Stimulated activated CD4-positive, alpha-beta T cell treated with anti-CD3 and anti-CD28 coated beads, Interleukin-1b, Interleukin-23, amount 100 ng/mL, for 24 hours (primary cell): ENCODE results near the gene MYBPH.

Experiments
- DNase-seq, 4 experiments: peaks; one replicate each; pipeline ENCODE4 v3.0.0-alpha.2; 2020; ENCODE audit warnings: low read depth in 4 of 4, low spot score in 1 of 4

MYBPH gene

DNA sequence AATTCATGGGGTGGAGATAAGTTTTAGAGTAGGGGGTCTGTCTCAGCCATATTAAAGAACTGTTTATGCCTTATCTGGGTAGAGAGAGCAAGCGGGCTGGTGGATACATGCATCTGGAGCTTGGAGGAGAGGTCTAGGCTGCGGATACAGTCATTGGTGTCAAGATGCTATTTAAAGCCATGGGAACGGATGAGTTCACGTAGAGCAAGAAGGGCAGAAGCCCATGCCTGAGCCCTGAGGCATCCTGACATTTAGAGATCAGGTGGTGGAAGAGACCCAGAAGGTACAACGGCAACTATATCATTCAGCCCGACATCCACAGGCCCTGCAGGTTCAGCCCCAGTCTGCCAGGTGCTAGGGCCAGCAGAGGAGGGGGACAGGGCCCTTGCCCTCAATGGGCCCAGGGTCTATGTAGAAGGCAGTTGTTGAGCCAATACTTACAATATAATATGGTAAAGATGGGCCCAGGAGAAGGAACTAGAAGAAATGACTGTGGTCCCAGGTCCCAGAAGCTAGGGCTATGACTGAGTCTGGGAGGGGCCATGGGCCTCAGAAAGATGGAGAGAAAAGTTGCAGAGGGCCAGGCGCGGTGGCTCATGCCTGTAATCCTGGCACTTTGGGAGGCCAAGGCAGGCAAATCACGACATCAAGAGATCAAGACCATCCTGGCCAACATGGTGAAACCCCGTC lies 26.0 kb upstream of the MYBPH start:
- no peak for DNase-seq

DNA sequence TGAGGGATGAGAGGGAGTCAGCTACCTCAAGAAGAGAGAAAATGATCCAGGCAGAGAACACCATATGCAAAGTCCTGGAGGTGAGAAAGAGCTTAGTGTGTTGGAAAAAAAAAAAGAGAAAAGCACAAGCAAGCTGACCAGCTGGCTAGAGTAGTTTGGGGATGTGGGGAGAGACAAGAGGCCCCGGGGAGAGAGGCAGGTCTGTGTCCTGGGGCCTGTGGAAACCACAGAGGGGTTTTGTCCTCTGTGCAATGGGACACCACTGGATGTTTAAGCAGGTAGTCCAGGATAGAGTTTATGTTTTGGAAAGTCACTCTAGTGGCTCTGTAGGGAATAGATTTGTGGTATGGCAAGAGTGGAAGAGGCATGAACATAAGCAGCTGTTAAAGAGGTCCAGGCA lies 25.3 kb upstream of the MYBPH start:
- no peak for DNase-seq

DNA sequence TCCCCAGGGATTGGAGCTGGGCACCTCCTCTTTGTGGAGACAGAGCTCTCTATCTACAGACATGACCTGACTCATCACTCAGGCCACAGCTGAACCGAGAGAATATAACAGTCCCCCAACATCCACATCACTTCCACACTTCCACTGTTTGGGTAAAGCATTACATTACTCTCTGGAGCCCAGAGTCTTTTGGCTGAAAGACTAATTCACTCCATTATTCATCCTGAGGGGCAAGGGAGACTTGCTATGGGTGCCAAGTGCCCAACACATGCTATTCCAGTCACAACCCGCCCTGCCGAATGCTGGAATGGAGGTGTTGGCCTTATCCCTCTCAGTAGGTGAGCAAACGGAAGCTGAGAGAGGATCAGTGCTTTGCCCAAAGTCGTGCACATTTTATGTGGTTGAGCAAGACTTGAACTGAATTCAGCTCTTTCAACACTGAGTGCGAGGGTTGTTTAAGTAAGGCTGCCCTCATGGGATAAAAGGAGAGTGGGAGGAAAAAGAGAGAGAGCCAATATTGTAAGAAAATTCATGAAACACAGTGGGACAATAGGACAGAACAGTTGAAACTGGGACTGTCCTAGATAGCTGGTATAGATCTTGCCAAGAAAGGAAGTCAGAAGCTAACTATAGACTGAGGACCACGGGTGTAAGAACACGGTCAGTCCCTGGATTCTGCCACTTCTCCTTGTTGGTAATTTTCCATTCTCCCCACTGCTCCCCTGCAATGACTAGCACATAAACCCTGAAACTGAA lies 24.4 kb upstream of the MYBPH start:
- DNase-seq, result no peak

DNA sequence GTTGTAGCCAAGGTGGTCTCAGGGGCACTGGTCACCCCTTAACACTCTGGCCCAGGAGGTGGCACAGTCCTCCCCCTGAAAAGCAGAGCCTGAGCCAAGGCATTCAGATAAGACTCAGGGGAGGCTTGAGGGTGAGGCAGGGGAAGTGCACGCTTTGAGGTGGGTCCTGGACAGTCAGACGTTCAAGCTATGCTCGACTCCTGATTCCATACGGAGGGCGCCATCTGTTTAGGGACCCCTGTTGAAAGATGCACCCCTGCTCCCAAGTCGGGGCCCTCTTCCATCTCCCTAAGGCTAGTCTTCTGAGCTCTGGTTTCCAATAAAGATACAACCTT lies 23.8 kb upstream of the MYBPH start:
- no peak for DNase-seq

DNA sequence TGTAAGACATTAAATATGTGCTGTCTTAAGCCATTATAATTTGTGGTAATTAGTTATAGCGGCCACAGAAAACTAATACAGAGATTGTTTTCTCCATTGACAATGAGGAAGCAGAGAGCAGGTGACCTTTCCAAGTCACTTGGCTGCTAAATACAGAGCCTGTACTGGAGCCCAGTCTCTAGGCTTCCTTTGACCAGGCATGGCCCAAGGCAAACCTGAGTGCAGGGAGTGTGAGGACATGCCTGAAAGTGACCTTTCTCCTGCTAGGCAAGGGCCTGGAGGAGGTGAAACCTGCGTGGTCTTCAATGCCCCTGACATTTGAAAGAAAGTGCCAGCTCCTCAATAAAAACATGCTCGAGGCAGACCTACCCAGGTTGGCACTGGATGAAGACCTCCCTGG lies 23.4 kb upstream of the MYBPH start:
- no peak for DNase-seq

DNA sequence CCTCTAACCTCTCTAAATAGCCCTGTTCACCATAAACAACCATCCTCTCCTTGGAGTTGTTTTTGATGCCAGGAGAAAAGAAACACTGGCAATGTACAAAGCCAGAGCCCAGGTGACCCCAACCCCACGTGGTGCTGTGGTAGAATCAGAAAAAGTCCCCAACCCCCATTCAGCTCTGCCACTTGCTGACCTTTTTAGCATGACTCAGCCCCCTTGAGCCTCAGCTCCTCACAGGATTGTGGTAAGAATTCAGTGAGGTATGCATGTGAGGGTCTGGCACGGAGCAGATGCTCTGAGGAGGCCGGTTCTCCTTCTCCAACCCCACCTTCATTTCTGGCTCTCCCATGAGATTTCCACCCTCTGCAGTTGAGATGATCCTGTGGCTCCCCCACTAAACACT lies 22.0 kb upstream of the MYBPH start:
- no peak for DNase-seq

DNA sequence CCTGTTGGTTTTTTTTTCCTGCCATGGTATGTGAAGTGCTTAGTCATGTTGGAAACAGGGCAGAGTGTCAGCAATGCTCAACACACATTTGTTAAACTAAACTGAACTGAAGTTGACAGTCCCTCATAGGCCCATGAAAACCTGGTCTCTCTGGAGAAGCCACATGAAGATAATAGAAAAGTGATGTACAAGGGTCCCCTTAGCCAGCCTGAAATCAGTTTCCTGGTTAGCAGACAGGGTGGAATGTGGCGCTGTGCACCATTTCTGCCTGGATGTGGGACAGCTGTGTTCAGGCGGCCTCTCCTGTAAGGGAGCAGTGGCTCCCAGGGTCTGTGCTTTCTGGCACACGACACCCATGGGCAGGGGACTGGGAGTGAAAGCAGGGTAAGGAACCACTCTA lies 20.7 kb upstream of the MYBPH start:
- DNase-seq, result no peak

DNA sequence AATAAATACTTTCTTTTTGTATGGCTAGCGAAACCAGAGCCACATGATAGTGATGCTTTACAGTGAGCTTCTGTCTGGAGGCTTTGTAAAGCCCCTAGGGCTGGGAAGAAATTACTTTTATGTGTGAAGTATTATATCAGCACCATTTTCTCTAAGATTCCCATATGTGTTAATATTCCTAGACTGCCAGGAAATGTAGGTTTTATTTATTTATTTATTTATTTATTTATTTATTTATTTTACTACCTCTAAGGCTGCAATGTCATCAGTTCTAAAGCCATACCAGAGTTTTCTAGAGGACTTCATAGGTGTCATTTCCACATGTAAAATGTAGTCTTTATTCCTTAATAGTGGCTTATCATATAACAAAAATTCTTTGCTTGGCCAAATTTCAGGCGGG lies 15.3 kb upstream of the MYBPH start:
- no peak for DNase-seq

DNA sequence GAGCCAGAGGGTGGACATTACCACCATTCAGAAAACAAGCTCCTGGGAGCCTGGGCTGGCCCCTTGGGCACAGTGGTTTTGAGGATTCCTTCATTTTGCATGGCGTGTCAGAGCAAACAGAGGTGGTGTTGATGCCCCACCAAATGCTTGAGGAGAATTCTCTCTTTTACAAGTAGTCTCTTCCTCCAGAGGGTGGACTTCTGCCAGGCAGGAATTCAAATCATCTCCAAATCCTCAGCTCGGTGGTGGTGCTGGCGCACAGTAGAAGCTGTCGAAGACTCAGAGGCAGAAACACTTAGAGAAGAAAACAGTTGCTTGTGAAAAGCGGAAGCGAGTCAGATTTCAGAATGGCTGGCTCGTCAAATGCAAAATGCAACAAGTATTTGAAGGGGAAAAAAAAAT lies 14.3 kb upstream of the MYBPH start:
- DNase-seq, result no peak

DNA sequence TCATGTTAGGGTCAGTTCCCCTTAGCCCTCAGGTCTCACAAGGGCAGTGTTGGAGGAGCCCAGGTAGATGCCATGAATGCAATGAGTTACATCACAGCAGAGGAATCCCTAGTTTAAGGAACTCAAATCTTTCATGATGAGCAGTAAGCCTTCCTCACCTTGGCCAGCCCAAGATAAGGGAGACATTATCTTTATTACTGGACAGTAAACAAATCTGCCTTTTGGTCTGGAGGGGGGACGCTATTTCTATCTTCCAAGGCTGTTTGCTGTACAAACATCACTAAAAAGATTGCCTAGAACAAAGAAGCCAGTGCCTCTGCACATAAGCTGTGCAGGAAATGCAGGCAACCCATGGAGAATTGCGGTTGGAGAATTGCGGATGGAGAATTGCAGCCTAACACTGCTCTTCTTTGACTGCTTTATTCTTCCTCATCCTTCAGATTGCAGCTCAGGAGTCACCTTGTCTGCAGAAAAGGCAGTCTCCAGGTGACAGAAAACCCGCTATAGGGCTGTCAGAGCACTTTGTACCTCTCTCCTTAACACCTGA lies 13.1 kb upstream of the MYBPH start:
- DNase-seq, result no peak

DNA sequence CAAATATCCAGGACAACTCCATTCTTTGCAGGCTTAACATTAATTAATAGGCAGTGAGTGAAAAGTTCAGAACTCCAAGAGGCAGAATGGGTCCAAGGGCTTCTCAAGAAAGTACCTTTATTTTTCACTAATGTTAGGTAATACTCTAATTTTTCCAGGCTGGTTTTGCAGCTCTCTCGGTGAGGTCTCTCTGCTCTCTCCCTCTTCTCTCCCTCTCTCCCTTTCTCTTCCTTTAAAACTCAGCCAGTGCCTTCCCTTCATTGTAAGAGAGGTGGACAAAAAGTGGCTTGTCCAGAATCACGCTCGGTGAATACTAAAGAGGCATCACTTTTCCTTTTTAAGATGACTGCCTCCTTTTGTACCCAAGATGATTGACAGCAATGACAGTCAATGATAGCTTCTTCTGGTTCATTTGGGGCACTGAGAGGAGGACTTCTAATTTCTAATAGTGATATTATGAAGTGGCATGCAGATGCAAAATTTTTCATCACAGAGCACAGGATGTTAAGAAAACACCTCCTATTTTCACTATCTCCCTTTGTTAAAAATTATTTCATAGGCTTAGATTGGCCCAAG lies 12.2 kb upstream of the MYBPH start:
- DNase-seq, result no peak

DNA sequence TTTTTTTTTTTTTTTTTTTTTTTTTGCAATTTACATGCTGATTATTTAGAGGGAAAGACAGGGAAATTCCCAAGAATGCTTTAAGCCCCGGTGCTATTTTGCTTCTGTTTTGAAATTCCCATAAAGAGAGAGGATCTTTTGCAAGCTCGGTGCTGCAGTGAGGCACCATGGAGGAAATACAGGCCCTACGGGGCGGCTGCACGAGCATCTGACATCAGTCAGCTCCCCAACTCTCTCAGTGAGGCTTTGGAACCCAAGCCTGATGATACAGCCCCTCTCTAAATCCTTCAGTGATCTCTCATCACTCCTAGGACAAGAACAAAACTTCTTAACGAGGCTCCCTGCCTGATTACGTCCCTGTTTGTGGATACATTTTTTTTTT lies 11.7 kb upstream of the MYBPH start:
- no peak for DNase-seq

DNA sequence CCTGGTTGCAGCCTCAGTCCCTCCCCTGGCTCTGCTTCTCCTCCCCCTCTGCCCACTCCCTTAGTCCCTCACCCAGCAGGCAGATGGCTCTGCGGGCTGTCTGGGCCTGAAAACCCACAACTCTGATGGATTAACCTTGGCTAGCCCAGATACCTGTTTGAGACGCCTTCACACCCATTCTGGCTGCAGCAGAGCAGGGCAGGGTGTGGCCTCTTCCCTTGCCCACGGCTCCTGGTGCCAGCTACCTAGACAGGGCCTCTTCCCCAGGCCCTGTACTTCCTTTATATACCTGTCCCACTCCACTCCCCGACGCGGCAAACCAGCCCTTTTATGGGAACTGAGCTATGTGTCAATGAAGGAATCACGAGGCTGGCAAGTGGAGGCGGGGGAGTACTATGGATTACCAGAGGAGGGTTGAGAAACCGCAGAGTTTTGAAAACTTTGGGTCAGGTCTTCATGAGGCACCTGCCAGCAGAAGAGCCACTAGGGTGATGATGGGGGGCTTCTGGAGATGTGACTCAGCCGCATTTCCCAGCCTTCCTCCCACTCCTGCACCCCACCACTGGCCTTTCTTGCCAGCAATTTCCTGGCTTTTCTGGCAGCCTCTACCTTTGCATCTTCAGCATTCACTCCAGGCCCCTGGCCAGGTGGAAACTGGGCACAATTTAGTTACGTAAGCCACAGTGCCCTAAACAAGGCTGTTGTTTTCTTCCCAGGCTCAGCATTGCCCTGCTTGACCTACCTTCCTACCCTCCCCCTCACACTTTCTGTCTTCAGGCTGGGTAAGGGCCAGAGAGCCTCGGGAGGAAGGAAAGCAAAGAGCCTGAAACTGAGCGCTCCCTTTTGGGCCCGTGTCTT lies 11.0 kb upstream of the MYBPH start, which contains the start of gene CHI3L1:
Gene CHI3L1 (minus strand): TSS at position 259 of the 858 bp plus-strand sequence. CDS start 81 bp downstream, at position 178.
- DNase-seq, result no peak

DNA sequence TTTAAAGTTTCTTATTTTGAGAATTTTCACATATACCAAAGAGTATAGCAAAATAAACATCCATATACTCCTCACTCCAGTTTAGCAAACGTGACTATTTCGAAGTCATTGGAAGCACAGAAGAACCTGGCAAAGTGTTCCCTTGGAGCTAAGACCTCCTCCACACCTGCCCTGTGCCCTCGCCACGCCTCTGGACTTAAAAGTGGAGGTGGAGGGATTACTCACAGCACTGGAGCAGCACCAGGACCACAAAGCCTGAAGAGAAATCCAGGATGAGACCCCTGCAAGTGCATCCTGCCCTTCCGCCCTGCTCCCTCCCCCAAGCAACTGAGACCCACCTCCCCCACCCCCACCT lies 10.4 kb upstream of the MYBPH start:
- no peak for DNase-seq

DNA sequence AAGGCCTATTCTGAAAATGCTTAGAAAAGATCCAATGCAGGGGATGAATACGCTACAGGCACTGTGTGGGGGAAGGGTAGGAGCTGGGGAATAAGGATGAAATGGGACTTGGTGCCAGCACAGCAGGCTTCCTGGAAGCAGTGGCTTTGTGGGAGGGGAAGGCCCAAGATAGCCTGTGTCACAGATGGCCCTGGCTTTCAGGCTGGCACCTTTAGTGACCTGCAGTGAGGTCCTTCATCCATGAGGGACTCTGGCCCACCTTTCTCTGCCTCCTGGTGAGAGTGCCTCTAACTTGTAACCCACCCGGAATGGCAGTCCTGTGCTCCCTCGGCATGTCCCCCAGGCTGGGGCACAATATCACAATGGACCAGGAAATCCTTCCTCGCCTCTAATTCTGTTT lies 10.0 kb upstream of the MYBPH start:
- no peak for DNase-seq

DNA sequence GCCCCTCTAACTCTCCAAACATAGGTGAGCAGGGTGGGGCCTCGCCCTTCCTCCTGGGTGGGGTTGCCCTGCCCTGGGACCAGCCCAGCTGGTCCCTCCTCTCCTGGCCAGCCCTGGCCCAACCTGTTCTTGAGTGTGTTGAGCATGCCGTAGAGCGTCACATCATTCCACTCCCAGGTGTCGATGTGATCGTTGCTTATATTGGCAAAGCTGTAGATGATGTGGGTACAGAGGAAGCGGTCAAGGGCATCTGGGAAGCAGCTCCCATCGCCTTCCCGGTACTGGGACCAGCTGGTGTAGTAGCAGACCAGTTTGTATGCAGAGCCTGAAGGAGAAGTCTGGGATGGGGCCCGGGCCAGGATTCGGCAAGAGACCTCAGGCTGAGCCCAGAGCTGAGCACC lies 9.4 kb upstream of the MYBPH start:
- DNase-seq, result no peak

DNA sequence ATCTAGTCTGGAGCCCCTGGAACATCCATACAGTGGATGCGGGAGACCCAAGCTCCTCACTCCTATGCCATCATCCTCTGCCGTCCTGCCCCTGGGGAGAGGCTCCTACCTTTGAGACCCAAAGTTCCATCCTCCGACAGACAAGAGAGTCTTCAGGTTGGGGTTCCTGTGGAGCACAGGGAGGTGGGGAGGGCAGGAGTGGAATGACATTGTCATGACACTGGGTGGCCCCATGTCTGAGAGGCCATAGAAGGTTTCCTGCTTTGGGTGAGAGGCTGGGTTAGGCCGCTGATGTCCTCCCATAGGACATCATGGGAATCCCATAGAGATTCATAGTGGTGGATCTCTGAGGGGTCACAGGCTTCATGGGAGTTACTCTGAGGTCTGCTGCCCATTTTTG lies 8.8 kb upstream of the MYBPH start:
- no peak for DNase-seq

DNA sequence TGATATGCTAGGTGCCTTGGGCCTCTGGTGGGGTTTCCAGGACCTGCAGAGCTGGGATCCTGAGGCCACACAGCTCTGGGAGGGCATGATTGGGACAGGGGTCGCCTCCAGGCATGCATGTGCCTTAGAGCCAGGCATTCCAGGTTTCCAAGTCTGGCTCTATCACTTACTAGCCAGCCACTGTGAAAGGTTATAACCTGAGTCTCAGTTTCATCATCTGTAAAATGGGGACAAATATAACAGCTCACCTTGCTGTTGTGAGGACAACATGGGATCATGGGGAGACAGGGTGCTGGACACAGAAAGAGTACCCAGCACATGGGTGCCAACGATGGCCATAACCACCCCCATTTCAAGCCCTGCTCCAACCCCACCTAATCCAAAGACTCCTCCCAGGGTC lies 8.2 kb upstream of the MYBPH start:
- no peak for DNase-seq

DNA sequence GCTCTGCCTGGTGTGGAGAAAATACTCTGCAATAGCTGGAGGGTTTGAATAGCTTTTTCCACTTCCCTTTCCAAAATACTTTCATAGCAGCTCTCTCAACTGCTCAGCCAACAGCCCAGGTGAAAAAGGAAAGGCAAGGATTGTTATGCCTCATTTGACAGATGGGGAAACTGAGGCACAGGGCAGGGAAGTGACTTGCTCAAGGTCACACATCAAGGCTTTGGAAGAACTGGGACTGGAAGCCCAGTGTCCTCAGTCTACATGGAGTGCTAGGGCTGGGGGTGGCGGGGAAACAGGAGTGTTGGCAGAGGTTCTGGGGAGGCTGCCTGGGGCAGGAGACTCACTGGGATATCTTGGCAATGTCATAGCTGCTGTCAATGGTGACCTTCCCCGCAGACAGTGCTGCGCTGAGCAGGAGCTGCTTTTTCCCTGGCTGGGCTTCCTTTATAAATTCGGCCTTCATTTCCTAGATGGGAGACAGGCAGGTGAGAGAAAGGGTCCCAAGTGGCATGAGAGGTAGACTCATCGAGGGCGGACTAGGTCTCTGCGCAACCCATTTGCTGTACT lies 6.8 kb upstream of the MYBPH start:
- no peak for DNase-seq

DNA sequence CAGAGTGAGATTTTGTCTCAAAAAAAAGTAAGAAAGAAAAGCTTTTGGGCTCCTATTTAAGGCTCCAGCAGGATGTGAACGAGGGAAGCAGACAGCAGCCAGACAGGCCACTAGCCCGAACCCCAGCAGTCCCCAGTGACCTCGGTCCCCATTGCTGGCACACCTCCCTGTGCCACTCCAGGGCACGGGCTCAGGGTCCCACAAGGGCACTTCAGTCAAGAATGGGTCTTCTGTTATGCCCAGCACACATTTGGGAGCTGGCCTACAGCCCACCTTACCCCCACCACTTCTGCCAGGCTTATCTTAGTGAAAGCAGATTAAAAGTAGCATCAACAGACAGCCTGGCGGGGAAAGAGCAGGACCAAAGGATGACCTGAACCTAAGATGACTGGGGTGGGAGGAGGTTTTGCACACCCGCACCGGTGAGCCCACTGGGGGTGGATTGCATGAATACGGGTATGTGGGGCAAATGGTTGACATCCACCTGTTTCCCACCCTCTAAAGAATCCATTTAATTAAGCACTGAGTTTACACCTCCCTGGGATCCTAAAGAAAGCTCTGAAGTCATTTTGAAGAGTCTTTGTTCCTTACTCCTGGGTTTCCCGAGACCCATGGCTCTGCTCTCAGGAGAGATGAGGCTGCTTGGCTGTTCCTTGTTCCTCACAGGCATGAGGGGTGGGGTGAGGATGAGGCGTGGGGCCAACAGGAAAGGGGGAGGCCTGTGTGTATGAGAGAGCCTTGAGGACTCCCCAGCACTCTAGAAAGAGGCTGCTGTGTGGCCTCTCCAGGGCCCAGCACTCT lies 6.2 kb upstream of the MYBPH start:
- no peak for DNase-seq
